ENCODE results near the gene GRIN2A.

DNA sequence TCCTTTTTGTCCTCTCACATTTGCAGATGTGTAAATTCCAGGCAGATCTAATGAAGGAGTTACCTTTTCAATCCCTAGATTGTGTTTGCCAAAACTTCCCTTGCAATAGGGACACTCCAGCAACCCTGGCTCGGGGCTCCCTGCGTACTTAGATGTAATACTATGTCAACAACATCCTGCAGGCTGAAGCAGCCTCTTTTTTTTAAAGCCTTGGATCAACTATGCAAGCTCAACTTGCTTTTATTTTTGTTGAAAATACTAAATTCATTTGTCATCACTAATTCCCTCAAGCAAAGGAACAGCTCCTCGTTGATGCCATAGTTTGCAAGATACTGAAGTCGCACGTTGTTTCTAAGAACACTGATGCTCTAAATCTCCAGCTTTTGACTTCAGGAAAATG is 59.1 kb downstream of the GRIN2A start:
- TF ChIP-seq, protein P1, sequence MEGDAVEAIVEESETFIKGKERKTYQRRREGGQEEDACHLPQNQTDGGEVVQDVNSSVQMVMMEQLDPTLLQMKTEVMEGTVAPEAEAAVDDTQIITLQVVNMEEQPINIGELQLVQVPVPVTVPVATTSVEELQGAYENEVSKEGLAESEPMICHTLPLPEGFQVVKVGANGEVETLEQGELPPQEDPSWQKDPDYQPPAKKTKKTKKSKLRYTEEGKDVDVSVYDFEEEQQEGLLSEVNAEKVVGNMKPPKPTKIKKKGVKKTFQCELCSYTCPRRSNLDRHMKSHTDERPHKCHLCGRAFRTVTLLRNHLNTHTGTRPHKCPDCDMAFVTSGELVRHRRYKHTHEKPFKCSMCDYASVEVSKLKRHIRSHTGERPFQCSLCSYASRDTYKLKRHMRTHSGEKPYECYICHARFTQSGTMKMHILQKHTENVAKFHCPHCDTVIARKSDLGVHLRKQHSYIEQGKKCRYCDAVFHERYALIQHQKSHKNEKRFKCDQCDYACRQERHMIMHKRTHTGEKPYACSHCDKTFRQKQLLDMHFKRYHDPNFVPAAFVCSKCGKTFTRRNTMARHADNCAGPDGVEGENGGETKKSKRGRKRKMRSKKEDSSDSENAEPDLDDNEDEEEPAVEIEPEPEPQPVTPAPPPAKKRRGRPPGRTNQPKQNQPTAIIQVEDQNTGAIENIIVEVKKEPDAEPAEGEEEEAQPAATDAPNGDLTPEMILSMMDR (IDR thresholded peaks at IDR 0.05), result no peak
- TF ChIP-seq EZH2 (IDR thresholded peaks at IDR 0.05; ENCODE audit: borderline replicate concordance, insufficient read depth, low read depth, low read length, poor library complexity, severe bottlenecking), result no peak
